ENCODE data around the gene SEZ6.

DNA sequence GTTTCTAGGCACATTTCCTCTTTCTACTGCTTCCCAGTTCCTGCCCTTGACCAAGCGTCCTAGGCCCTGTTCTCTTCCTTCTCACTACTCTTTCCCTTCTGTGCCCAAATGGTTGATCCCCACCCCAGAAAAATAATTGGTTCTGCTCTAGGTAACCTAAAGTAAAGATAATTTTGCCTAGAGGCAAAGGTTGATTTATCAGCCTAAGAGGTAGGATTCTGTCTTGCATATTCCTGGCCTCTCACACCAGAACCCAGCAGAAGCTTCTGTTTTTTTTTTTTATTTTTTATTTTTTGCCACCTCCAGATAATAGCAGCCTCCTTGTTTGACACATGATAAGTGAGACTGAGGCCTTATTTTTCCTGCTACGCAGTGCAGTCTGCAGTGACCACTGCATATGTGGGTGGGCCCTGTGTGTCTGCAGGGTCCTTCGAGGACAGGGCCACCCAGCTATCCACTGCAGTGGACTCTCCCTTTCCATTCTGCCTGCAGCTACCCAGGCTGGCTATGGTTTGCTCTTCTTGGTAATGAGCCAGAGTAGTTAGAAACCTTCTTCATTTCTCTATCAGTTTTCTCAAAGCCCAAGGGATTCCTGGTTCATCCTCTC lies 37.8 kb upstream of the SEZ6 start:
- TF ChIP-seq EZH2 (IDR thresholded peaks at IDR 0.05; ENCODE audit: borderline replicate concordance, low read depth, low read length, poor library complexity, severe bottlenecking), result no peak
- TF ChIP-seq, protein P1, sequence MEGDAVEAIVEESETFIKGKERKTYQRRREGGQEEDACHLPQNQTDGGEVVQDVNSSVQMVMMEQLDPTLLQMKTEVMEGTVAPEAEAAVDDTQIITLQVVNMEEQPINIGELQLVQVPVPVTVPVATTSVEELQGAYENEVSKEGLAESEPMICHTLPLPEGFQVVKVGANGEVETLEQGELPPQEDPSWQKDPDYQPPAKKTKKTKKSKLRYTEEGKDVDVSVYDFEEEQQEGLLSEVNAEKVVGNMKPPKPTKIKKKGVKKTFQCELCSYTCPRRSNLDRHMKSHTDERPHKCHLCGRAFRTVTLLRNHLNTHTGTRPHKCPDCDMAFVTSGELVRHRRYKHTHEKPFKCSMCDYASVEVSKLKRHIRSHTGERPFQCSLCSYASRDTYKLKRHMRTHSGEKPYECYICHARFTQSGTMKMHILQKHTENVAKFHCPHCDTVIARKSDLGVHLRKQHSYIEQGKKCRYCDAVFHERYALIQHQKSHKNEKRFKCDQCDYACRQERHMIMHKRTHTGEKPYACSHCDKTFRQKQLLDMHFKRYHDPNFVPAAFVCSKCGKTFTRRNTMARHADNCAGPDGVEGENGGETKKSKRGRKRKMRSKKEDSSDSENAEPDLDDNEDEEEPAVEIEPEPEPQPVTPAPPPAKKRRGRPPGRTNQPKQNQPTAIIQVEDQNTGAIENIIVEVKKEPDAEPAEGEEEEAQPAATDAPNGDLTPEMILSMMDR (conservative IDR thresholded peaks at IDR 0.05; ENCODE audit: low read depth, low read length), result no peak
